Amniotic stem cell (primary cell): Measurements from ENCODE around the gene EME2.
A peak's percentile ranks its signal among the peaks of the same experiment; 100 is the strongest.

ENCODE experiments used
- DNase-seq: peaks from one replicate; lab custom pipeline; 2025; lab: John Stamatoyannopoulos, UW

Gene EME2

DNA sequence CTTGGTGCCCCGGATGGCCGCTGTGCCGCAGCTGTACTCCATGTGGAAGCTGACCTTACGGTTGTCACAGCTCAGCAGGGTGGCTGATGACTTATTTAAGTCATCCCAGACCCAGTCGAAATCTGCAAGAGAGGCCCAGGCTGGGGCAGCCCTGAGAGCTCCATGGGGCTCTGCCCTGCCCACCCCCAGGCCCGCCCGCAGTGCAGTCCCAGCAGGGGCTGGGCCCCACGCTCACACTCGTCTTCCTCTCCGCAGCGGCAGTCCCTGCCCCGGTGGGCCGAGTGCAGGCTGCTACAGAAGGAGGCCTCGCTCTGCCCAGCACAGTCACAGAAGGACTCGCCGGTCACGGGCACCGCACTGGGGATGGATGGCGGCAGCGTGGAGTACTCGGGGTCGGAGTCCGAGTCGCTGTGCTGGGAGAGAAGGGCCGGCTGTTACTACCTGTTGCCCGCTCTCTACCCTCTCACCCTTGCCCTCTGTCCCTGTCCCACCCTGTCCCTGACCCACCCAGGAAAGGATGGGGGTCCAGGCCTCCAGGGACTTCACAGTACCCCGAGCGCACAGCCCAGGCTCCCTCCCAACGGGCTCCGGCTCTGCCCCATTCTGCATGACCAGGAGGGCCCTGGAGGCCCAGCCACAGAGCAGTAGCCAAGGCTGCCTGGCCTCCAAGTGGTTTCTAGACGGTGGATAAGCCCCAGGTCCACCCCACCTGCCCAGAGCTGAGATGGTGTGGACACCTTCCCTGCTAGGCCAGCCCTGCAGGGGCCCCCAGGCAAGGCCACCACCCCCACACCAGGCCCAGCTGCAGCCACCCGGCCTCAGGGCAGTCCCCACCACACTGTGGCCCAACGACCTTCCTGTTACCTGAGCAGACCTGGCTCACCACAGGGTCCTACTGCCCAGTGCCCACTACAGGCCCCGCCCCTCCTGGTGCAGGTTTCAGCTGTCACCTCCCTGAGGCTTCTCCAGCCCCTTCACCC is 5.9 kb downstream of the EME2 start:
- no peak for DNase-seq

GRCh38 chr16:1779234-1779701 is 6.7 kb downstream of the EME2 start:
- no peak for DNase-seq

GRCh38 chr16:1779741-1780676 is 7.4 kb downstream of the EME2 start:
- no peak for DNase-seq

GRCh38 chr16:1780677-1781072 is 8.1 kb downstream of the EME2 start:
- no peak for DNase-seq

- DNase-seq, result no peak
Observed at GRCh38 chr16:1781254-1781653, 8.6 kb downstream of the EME2 start.

GRCh38 chr16:1781758-1782407 is 9.3 kb downstream of the EME2 start:
- DNase-seq, result no peak

- DNase-seq, result peak; percentile 100
Observed at GRCh38 chr16:1782408-1783264, 10.0 kb downstream of the EME2 start, which contains the start of the genes NUBP2 and SPSB3. Gene NUBP2 (plus strand): TSS chr16:1782960. CDS start chr16:1783021, 61 bp downstream. Gene SPSB3 (minus strand): TSS chr16:1782571. CDS start chr16:1781483, 1,088 bp downstream.

- no peak for DNase-seq
Observed at GRCh38 chr16:1784977-1785845, 12.6 kb downstream of the EME2 start.

DNA sequence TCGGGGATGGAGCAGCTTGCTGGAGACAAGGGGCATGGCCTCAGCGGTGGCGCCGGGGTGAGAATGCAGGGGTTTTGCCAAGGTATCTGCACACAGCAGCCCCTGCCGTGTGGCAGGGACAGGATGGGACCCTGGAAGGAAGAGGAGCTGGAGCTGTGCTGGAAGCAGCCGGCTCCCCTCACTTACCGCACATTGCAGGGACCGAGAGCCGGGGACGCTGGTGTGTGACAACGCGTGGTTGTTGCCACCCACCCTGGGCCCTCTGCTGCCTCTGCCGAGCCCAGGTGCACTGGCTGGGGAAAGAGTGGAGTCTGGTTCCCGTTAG is 13.2 kb downstream of the EME2 start:
- no peak for DNase-seq

DNA sequence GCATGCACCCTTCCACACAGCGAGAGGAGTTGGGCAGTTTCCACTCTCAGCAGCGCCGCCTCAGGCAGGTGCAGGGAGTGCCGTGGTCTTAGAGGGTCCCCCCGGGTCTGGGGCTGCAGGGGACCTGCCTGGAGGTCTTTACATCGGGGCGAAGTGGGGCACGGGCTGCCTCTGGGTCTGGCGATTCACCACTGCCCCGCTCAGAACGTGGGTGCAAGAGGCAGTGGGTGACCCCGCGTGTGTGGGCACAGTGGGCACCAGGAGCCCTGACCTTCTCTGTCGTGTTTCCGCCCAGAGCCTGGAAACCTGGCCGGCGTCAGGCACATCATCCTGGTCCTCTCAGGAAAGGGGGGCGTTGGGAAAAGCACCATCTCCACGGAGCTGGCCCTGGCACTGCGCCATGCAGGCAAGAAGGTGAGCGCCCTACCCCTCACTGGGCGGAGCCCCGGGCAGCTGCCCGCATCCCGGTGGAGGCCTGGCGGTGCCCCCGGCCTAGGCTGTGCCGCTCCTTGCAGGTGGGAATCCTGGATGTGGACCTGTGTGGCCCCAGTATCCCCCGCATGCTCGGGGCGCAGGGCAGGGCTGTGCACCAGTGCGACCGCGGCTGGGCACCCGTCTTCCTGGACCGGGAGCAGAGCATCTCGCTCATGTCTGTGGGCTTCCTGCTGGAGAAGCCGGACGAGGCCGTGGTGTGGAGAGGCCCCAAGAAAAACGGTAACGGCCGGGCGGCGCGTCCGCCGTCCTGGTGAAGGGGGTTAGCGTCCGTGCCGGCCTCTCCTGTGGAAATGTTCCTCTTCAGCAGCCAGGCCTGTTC is 13.8 kb downstream of the EME2 start:
- no peak for DNase-seq

GRCh38 chr16:1787056-1787321 is 14.4 kb downstream of the EME2 start:
- DNase-seq, result no peak

DNA sequence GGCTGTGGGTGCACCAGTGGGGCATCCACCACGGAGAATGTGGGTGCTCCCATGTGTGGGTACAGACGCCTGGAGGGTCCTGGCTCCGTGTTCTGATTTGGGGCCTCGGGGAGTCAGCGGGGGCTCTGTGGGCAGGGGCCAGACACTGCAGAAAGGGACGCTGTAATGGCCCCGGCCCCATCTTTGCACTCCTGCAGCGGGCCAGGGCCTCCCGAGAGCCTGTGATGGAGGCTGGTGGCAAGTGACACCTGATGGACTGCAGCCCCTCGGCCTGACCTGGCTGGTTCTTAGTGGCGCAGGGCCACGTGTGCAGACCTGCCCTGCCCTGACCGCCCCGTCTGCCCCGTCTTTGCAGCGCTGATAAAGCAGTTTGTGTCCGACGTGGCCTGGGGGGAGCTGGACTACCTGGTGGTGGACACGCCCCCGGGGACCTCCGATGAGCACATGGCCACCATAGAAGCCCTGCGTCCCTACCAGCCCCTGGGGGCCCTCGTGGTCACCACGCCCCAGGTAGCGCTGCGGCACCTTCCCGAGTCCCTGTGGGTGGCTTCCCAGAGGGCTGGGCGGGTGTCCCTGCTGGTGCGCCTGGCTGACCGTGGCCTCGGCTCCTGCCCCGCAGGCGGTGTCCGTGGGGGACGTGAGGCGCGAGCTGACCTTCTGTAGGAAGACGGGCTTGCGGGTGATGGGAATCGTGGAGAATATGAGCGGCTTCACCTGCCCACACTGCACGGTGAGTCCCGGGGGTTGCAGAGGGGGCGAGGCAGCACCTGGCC is 14.9 kb downstream of the EME2 start:
- DNase-seq, result no peak

DNA sequence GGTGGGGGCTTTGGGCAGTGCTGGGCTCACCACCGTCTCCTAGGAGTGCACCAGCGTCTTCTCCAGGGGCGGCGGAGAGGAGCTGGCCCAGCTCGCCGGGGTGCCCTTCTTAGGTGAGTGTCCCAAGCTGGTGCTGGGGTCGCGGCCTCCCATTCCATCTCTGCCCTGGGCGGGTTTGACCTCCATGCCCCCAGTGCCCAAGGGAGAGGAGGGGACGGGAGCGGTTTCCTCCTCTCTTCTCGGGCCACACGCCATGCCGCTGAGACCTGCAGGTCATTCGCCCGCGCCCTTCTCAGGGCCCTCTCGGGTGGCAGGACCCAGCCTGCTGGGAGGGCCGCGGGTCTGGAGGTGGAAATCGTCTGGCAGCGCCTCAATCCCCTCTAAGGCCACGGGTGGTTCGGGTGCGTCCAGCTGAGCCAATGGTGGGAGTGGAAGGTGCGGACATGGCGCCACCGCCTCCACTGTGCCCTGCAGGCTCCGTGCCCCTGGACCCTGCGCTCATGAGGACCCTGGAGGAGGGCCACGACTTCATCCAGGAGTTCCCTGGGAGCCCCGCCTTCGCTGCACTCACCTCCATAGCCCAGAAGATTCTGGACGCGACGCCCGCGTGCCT is 15.6 kb downstream of the EME2 start:
- no peak for DNase-seq

- no peak for DNase-seq
Observed at GRCh38 chr16:1788708-1789100, 16.1 kb downstream of the EME2 start.

DNA sequence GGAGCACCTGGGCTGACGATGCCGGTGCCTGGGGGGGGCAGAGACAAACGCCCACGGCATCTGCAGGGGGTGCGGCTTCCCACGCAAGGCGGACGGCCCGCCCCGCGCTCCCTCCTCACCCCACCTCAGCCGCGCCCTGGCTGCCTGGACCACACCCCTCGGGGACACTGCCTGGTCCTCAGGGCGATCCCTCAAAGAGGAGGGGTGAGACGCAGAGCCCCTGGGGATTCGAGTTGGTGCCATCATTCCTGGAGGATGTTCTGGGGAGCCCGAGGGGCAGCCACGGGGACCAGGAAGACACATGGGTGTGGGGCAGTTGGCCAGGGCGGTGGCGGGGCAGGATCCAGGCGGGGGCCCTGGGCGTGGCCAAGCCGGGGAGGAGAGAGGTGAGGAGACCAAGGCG is 17.0 kb downstream of the EME2 start:
- DNase-seq, result no peak

GRCh38 chr16:1790261-1790610 is 17.6 kb downstream of the EME2 start:
- DNase-seq, result no peak

GRCh38 chr16:1790611-1791255 is 18.1 kb downstream of the EME2 start:
- DNase-seq, result no peak
